Suprapubic skin (tissue), 3 donors: ENCODE data around the gene TRAF3IP1.

Experiments
- EP300 ChIP-seq: sonication (generic); formaldehyde crosslinking; IDR thresholded peaks from one replicate; pipeline ENCODE4 v1.6.1; 2017; ENCODE audit warnings: antibody characterized with exemption
- POLR2A ChIP-seq, 2 donors: fragments of 450-650 bp; IDR thresholded peaks; one replicate each; pipeline ENCODE4 v1.6.1; 2017; ENCODE audit warnings: antibody characterized with exemption in 2 of 2, mild to moderate bottlenecking in 2 of 2, moderate library complexity in 2 of 2
- TF ChIP-seq, protein P1 (sequence below), 2 donors: fragments of 200-600 bp in 1 of 2; fragments of 450-650 bp in 1 of 2; sonication (generic) in 1 of 2; IDR thresholded peaks; one replicate each; pipeline ENCODE4 v1.5.1; 2016 to 2019; ENCODE audit warnings: antibody characterized with exemption in 2 of 2, mild to moderate bottlenecking in 1 of 2, moderate library complexity in 1 of 2

GRCh38 chr2:238299803-238300202, 20.5 kb upstream of the TRAF3IP1 start:
- TF ChIP-seq, protein P1, sequence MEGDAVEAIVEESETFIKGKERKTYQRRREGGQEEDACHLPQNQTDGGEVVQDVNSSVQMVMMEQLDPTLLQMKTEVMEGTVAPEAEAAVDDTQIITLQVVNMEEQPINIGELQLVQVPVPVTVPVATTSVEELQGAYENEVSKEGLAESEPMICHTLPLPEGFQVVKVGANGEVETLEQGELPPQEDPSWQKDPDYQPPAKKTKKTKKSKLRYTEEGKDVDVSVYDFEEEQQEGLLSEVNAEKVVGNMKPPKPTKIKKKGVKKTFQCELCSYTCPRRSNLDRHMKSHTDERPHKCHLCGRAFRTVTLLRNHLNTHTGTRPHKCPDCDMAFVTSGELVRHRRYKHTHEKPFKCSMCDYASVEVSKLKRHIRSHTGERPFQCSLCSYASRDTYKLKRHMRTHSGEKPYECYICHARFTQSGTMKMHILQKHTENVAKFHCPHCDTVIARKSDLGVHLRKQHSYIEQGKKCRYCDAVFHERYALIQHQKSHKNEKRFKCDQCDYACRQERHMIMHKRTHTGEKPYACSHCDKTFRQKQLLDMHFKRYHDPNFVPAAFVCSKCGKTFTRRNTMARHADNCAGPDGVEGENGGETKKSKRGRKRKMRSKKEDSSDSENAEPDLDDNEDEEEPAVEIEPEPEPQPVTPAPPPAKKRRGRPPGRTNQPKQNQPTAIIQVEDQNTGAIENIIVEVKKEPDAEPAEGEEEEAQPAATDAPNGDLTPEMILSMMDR (IDR thresholded peaks at IDR 0.05) = no peak
- TF ChIP-seq POLR2A (IDR thresholded peaks at IDR 0.05) = no peak
- no peak for TF ChIP-seq EP300
